Measurements from ENCODE around the gene KIAA1210. TPM values are rescaled to one million over a fixed set of nuclear protein-coding genes. Genes with fewer than 3 reads are reported as not detected.

The KIAA1210 gene
- total RNA-seq, 1 donor = not detected

GRCh38 chrX:119151051-119151380, 23.4 kb upstream of the KIAA1210 start:
- DNase-seq (ENCODE audit: low read depth) = no peak
- TF ChIP-seq CTCF (IDR thresholded peaks at IDR 0.05; ENCODE audit: insufficient read depth, low read depth, low read length) = no peak
- no peak overlapping the region for H3K4me3 ChIP-seq (ENCODE audit: low read depth, low read length)

GRCh38 chrX:119150163-119151050, 22.8 kb upstream of the KIAA1210 start:
- no peak for TF ChIP-seq CTCF (IDR thresholded peaks at IDR 0.05; ENCODE audit: insufficient read depth, low read depth, low read length)
- H3K4me3 ChIP-seq (ENCODE audit: low read depth, low read length) = no peak overlapping the region
- DNase-seq (ENCODE audit: low read depth) = no peak

GRCh38 chrX:119147486-119147885, 19.9 kb upstream of the KIAA1210 start:
- TF ChIP-seq CTCF (IDR thresholded peaks at IDR 0.05; ENCODE audit: insufficient read depth, low read depth, low read length) = no peak

GRCh38 chrX:119145241-119145653, 17.6 kb upstream of the KIAA1210 start:
- H3K4me3 ChIP-seq (ENCODE audit: low read depth, low read length) = no peak overlapping the region
- TF ChIP-seq CTCF (IDR thresholded peaks at IDR 0.05; ENCODE audit: insufficient read depth, low read depth, low read length) = peak; percentile 49
- DNase-seq (ENCODE audit: low read depth) = peak; percentile 11

More at GRCh38 chrX:119147486-119147885, 19.9 kb upstream of the KIAA1210 start:
- DNase-seq (ENCODE audit: low read depth) = no peak
- H3K4me3 ChIP-seq (ENCODE audit: low read depth, low read length) = no peak overlapping the region

GRCh38 chrX:119134466-119134865, 6.9 kb upstream of the KIAA1210 start:
- no peak for TF ChIP-seq CTCF (IDR thresholded peaks at IDR 0.05; ENCODE audit: insufficient read depth, low read depth, low read length)
- no peak overlapping the region for H3K4me3 ChIP-seq (ENCODE audit: low read depth, low read length)
- no peak for DNase-seq (ENCODE audit: low read depth)

GRCh38 chrX:119132961-119133360, 5.3 kb upstream of the KIAA1210 start:
- TF ChIP-seq CTCF (IDR thresholded peaks at IDR 0.05; ENCODE audit: insufficient read depth, low read depth, low read length) = no peak
- no peak overlapping the region for H3K4me3 ChIP-seq (ENCODE audit: low read depth, low read length)
- DNase-seq (ENCODE audit: low read depth) = no peak

All from fibroblast of villous mesenchyme (primary cell).